HepG2 (cell line): ENCODE results near the gene PRIM2. TPM values are rescaled to one million over a fixed set of nuclear protein-coding genes. Genes with fewer than 3 reads are reported as not detected.
A peak's percentile ranks its signal among the peaks of the same experiment; 100 is the strongest.
"Not testable (repeated sequence)": the region's sequence is repeated elsewhere in the genome, so short reads cannot be mapped to it uniquely, and the experiment has no call there.

Source experiments
- ATAC-seq: fragments of 200-7000 bp; cut with Tn5 transposase; 3 replicates; pipeline ENCODE4 v1.9.1; 2020; ENCODE audit warnings: mild to moderate bottlenecking, moderate library complexity
- BruUV-seq: library from RNA; stranded (reverse); fragments of 400-500 nt; replicated peaks from 2 replicates; lab custom pipeline; 2021; lab: Mats Ljungman, UMichigan
- CTCF ChIA-PET: fragments of 300-600 bp; formaldehyde crosslinking; extraction: SDS; loops from one replicate; lab custom pipeline; 2021; ENCODE audit warnings: low total read pairs, inconsistent platforms, low intra/inter-chr PET ratio; lab: Yijun Ruan, JAX
- POLR2A ChIA-PET: fragments of 350-600 bp; sonication (Branson Sonifier 250); formaldehyde crosslinking; loops from one replicate; lab custom pipeline; 2020; ENCODE audit warnings: antibody characterized with exemption, inconsistent platforms; lab: Yijun Ruan, JAX
- DNase-seq: peaks from one replicate; pipeline ENCODE4 v3.0.0-alpha.2; 2015; ENCODE audit warnings: low spot score
- FAIRE-seq: peaks from 3 replicates; lab custom pipeline; 2011; peaks lifted over from hg19 to GRCh38; lab: Jason Lieb, UNC
- H2AFZ ChIP-seq: one replicate; pipeline ENCODE4 v1.6.1; 2011; ENCODE audit warnings: low read length, inconsistent platforms
- H3K27ac ChIP-seq: fragments of 300-600 bp; 3 replicates; pipeline ENCODE4 v1.8.0; 2011; ENCODE audit warnings: mixed run types, mild to moderate bottlenecking, mixed read lengths, low read length, inconsistent platforms; ENCODE audit not compliant: insufficient read depth; ENCODE audit errors: extremely low read length
- H3K27me3 ChIP-seq, 2 experiments: fragments of 200-600 bp in 1 of 2; 2 replicates in 1 of 2; 3 replicates in 1 of 2; pipeline versions ENCODE4 v1.6.0 to v1.8.0; 2011; ENCODE audit warnings: low read length in 2 of 2, mild to moderate bottlenecking in 2 of 2, moderate library complexity in 2 of 2, inconsistent platforms in 1 of 2; ENCODE audit not compliant: insufficient read depth in 2 of 2, control insufficient read depth in 1 of 2
- H3K36me3 ChIP-seq, 2 experiments: fragments of 200-600 bp in 1 of 2; replicated peaks in 1 of 2; 2 replicates in 1 of 2; 3 replicates in 1 of 2; pipeline versions ENCODE4 v1.5.1 to v1.8.0; 2011; ENCODE audit warnings: low read length in 2 of 2, inconsistent platforms in 1 of 2; ENCODE audit not compliant: insufficient read depth in 2 of 2, control insufficient read depth in 1 of 2
- H3K4me1 ChIP-seq: 2 replicates; pipeline ENCODE4 v1.5.1; 2012; ENCODE audit warnings: low read length, inconsistent platforms; ENCODE audit not compliant: insufficient read depth
- H3K4me2 ChIP-seq: 2 replicates; pipeline ENCODE4 v1.6.0; 2011; ENCODE audit warnings: low read depth, low read length, inconsistent platforms
- H3K4me3 ChIP-seq, 3 experiments: fragments of 200-600 bp in 1 of 3; sonication (generic), shearing (Covaris generic) in 1 of 3; replicated peaks in 1 of 3; 2 replicates each; pipeline ENCODE4 v1.5.1; 2011 to 2016; ENCODE audit warnings: low read length in 3 of 3, inconsistent platforms in 2 of 3, low read depth in 2 of 3, mild to moderate bottlenecking in 2 of 3, control low read depth in 1 of 3, mixed read lengths in 1 of 3; ENCODE audit not compliant: insufficient read depth in 1 of 3
- H3K79me2 ChIP-seq: one replicate; pipeline ENCODE4 v1.6.1; 2011; ENCODE audit warnings: low read length, inconsistent platforms; ENCODE audit not compliant: insufficient read depth
- H3K9ac ChIP-seq: 2 replicates; pipeline ENCODE4 v1.6.0; 2011; ENCODE audit warnings: mild to moderate bottlenecking, low read depth, low read length, inconsistent platforms; ENCODE audit not compliant: insufficient read depth
- H3K9me3 ChIP-seq: 2 replicates; pipeline ENCODE4 v1.5.1; 2012; ENCODE audit warnings: mild to moderate bottlenecking, low read length
- H4K20me1 ChIP-seq: 2 replicates; pipeline ENCODE4 v1.6.0; 2011; ENCODE audit warnings: inconsistent platforms, mild to moderate bottlenecking, low read length, moderate library complexity; ENCODE audit not compliant: insufficient read depth
- RFX1 ChIP-seq: fragments of 450-650 bp; IDR thresholded peaks from 2 replicates; pipeline ENCODE4 v1.6.1; 2017
- WGBS: methylation state at CpG from one replicate; pipeline ENCODE4 v1.1.6; 2017; ENCODE audit warnings: low lambda C conversion rate; 5-methylcytosine and 5-hydroxymethylcytosine counted together
- in situ Hi-C: cut with HindIII; loops from 2 replicates; pipeline ENCODE4 v1.10.0; 2017; ENCODE audit warnings: low pct_unique_long_range_greater_than_20kb; ENCODE audit not compliant: extremely low pct_ligation_motif_present
- intact Hi-C: fragments of 100-400 bp; cut with micrococcal nuclease; formaldehyde crosslinking; loops from one replicate; pipeline ENCODE4 v1.10.0; 2022; ENCODE audit not compliant: unreplicated experiment
- polyA plus RNA-seq, 8 experiments: library from polyadenylated mRNA; depleted of rRNA in 3 of 8; stranded (reverse) in 7 of 8; unstranded in 1 of 8; fragments of >200 nt; fragmentation: Illumina TruSeq in 4 of 8; extraction: Trizol in 4 of 8; gene quantifications; 2 replicates each; pipeline versions ENCODE4 v1.2.1 to v1.2.3, GENCODE V29; 2011 to 2016; ENCODE audit warnings: low read depth in 4 of 8, missing spikeins in 1 of 8, mixed read lengths in 1 of 8; ENCODE audit not compliant: insufficient read depth in 1 of 8
- total RNA-seq, 5 experiments: library from RNA; depleted of rRNA; stranded (reverse); fragments of >200 nt; fragmentation: Illumina TruSeq; extraction: Trizol; gene quantifications; 2 replicates each; pipeline ENCODE4 v1.2.3, GENCODE V29; 2016; ENCODE audit warnings: low read depth in 1 of 5

PRIM2 gene
- total and polyA plus RNA-seq, 2 of the 13 experiments (the other 11 are each of a cell fraction or from before 2014, with no cell fraction given) = 8.0 to 52.7 TPM

GRCh38 chr6:57529755-57530154 is 212.3 kb downstream of the PRIM2 start:
- DNase-seq, H3K27ac ChIP-seq, ATAC-seq, CTCF ChIA-PET, intact Hi-C loops, H3K4me2 ChIP-seq, H3K9ac ChIP-seq, H3K9me3 ChIP-seq, H3K4me3 ChIP-seq, BruUV-seq, in situ Hi-C loops, H3K79me2 ChIP-seq, H3K36me3 ChIP-seq, H4K20me1 ChIP-seq, POLR2A ChIA-PET, H2AFZ ChIP-seq, H3K27me3 ChIP-seq, FAIRE-seq: not testable (repeated sequence)
- peaks cover 11% of the 10 kb centered on the region for H3K4me1 ChIP-seq
- WGBS = 89% methylated on average over 1 of the region's 1 CpG

- H3K27ac ChIP-seq, H2AFZ ChIP-seq, BruUV-seq, POLR2A ChIA-PET, DNase-seq, H3K79me2 ChIP-seq, H3K4me3 ChIP-seq, H3K9ac ChIP-seq, CTCF ChIA-PET, intact Hi-C loops, H3K27me3 ChIP-seq, FAIRE-seq, H3K36me3 ChIP-seq, H3K4me2 ChIP-seq, in situ Hi-C loops, H4K20me1 ChIP-seq, H3K9me3 ChIP-seq, ATAC-seq: not testable (repeated sequence)
- TF ChIP-seq RFX1 = peak; percentile 45; the same call in 1 of the 2 replicates
- WGBS = 97% methylated on average over 2 of the region's 2 CpGs
- H3K4me1 ChIP-seq = peaks cover 13% of the 10 kb centered on the region
Observed at GRCh38 chr6:57532660-57533059, 215.2 kb downstream of the PRIM2 start.

GRCh38 chr6:57535121-57535520 is 217.7 kb downstream of the PRIM2 start:
- FAIRE-seq, H3K4me2 ChIP-seq, ATAC-seq, H3K4me3 ChIP-seq, intact Hi-C loops, H3K79me2 ChIP-seq, POLR2A ChIA-PET, H3K9ac ChIP-seq, H3K9me3 ChIP-seq, H2AFZ ChIP-seq, DNase-seq, H3K27ac ChIP-seq, H3K27me3 ChIP-seq, H4K20me1 ChIP-seq, BruUV-seq, H3K36me3 ChIP-seq, in situ Hi-C loops, CTCF ChIA-PET: not testable (repeated sequence)
- H3K4me1 ChIP-seq = peaks cover 13% of the 10 kb centered on the region
- 100% methylated on average over 2 of the region's 2 CpGs for WGBS
